NCI-H748 (cell line): ENCODE data around the gene PCMTD2.

Experiments
- DNase-seq: peaks from one replicate; lab custom pipeline; 2025; ENCODE audit not compliant: unreplicated experiment; lab: John Stamatoyannopoulos, UW

Gene PCMTD2

GRCh38 chr20:64238115-64238825, 17.3 kb upstream of the PCMTD2 start:
- DNase-seq: no peak

GRCh38 chr20:64238851-64239387, 16.6 kb upstream of the PCMTD2 start:
- no peak for DNase-seq

- no peak for DNase-seq
Observed at GRCh38 chr20:64239449-64240242, 15.9 kb upstream of the PCMTD2 start.

- DNase-seq: no peak
Observed at GRCh38 chr20:64240243-64241015, 15.1 kb upstream of the PCMTD2 start.

- DNase-seq: no peak
Observed at GRCh38 chr20:64241061-64241460, 14.5 kb upstream of the PCMTD2 start.

GRCh38 chr20:64242003-64242796, 13.3 kb upstream of the PCMTD2 start:
- no peak for DNase-seq

- no peak for DNase-seq
Observed at GRCh38 chr20:64242797-64243475, 12.6 kb upstream of the PCMTD2 start.

GRCh38 chr20:64244281-64244805, 11.2 kb upstream of the PCMTD2 start:
- DNase-seq: no peak

GRCh38 chr20:64244870-64245603, 10.5 kb upstream of the PCMTD2 start:
- DNase-seq: peak; percentile 3

GRCh38 chr20:64245746-64246595, 9.6 kb upstream of the PCMTD2 start:
- DNase-seq: no peak

- DNase-seq: no peak
Observed at GRCh38 chr20:64246616-64247306, 8.8 kb upstream of the PCMTD2 start.

GRCh38 chr20:64247307-64247618, 8.3 kb upstream of the PCMTD2 start:
- DNase-seq: no peak

- no peak for DNase-seq
Observed at GRCh38 chr20:64247970-64248841, 7.3 kb upstream of the PCMTD2 start.

- DNase-seq: no peak
Observed at GRCh38 chr20:64250027-64250426, 5.5 kb upstream of the PCMTD2 start.

GRCh38 chr20:64253000-64253383, 2.6 kb upstream of the PCMTD2 start:
- no peak for DNase-seq

- DNase-seq: no peak
Observed at GRCh38 chr20:64253443-64253842, 2.1 kb upstream of the PCMTD2 start.

GRCh38 chr20:64254156-64254555, 1.4 kb upstream of the PCMTD2 start:
- no peak for DNase-seq
